SK-N-SH treated with all-trans-retinoic acid at 6 μM for 48 hours (cell line): ENCODE measurements around the gene GRK1.

Experiments used
- ARNTL ChIP-seq: fragments of 450-650 bp; formaldehyde crosslinking; IDR thresholded peaks from 2 replicates; pipeline ENCODE4 v1.5.0; 2020; ENCODE audit warnings: low read depth, mild to moderate bottlenecking, moderate library complexity, borderline replicate concordance
- BACH2 ChIP-seq: fragments of 250-450 bp; sonication (Bioruptor Pico); IDR thresholded peaks from 2 replicates; pipeline ENCODE4 v1.9.0; 2021; ENCODE audit warnings: mild to moderate bottlenecking, borderline replicate concordance
- CREB5 ChIP-seq: fragments of 250-450 bp; sonication (Bioruptor Pico); IDR thresholded peaks from 2 replicates; pipeline ENCODE4 v1.5.1; 2020; ENCODE audit warnings: low read depth, mild to moderate bottlenecking, moderate library complexity
- GLIS3 ChIP-seq: fragments of 250-450 bp; sonication (Bioruptor Pico); IDR thresholded peaks from 2 replicates; pipeline ENCODE4 v1.5.0; 2020; ENCODE audit warnings: mild to moderate bottlenecking, moderate library complexity
- ISL1 ChIP-seq: fragments of 250-450 bp; sonication (Bioruptor Pico); IDR thresholded peaks from 2 replicates; pipeline ENCODE4 v2.1.2; 2022; ENCODE audit warnings: mild to moderate bottlenecking, moderate library complexity
- OSR1 ChIP-seq: fragments of 250-450 bp; sonication (Bioruptor Pico); IDR thresholded peaks from 2 replicates; pipeline ENCODE4 v1.8.0; 2022; ENCODE audit warnings: moderate library complexity, mild to moderate bottlenecking, inconsistent platforms
- SNAI2 ChIP-seq: fragments of 250-450 bp; sonication (Bioruptor Pico); IDR thresholded peaks from 2 replicates; pipeline ENCODE4 v1.5.0; 2020; ENCODE audit warnings: mild to moderate bottlenecking, moderate library complexity
- TOX ChIP-seq: fragments of 250-450 bp; sonication (Bioruptor Pico); IDR thresholded peaks from 2 replicates; pipeline ENCODE4 v1.8.0; 2021; ENCODE audit warnings: mild to moderate bottlenecking, moderate library complexity, borderline replicate concordance
- ZFP3 ChIP-seq: fragments of 250-450 bp; sonication (Bioruptor Pico); IDR thresholded peaks from 2 replicates; pipeline ENCODE4 v1.5.0; 2020; ENCODE audit warnings: mild to moderate bottlenecking, moderate library complexity
- ZFP30 ChIP-seq: fragments of 450-650 bp; formaldehyde crosslinking; IDR thresholded peaks from 2 replicates; pipeline ENCODE4 v1.5.0; 2022; ENCODE audit warnings: mild to moderate bottlenecking, moderate library complexity
- ZNF8 ChIP-seq: fragments of 450-650 bp; formaldehyde crosslinking; IDR thresholded peaks from 2 replicates; pipeline ENCODE4 v1.5.0; 2020; ENCODE audit warnings: mild to moderate bottlenecking, moderate library complexity
- TF ChIP-seq, protein P1 (sequence below): fragments of 250-450 bp; sonication (Bioruptor Pico); IDR thresholded peaks from 2 replicates; pipeline ENCODE4 v1.5.0; 2020; ENCODE audit warnings: mild to moderate bottlenecking, moderate library complexity
- TF ChIP-seq, protein P2 (sequence below): fragments of 250-450 bp; sonication (Bioruptor Pico); IDR thresholded peaks from 2 replicates; pipeline ENCODE4 v1.8.0; 2020; ENCODE audit warnings: mild to moderate bottlenecking, moderate library complexity, borderline replicate concordance

- TF ChIP-seq, protein P1, sequence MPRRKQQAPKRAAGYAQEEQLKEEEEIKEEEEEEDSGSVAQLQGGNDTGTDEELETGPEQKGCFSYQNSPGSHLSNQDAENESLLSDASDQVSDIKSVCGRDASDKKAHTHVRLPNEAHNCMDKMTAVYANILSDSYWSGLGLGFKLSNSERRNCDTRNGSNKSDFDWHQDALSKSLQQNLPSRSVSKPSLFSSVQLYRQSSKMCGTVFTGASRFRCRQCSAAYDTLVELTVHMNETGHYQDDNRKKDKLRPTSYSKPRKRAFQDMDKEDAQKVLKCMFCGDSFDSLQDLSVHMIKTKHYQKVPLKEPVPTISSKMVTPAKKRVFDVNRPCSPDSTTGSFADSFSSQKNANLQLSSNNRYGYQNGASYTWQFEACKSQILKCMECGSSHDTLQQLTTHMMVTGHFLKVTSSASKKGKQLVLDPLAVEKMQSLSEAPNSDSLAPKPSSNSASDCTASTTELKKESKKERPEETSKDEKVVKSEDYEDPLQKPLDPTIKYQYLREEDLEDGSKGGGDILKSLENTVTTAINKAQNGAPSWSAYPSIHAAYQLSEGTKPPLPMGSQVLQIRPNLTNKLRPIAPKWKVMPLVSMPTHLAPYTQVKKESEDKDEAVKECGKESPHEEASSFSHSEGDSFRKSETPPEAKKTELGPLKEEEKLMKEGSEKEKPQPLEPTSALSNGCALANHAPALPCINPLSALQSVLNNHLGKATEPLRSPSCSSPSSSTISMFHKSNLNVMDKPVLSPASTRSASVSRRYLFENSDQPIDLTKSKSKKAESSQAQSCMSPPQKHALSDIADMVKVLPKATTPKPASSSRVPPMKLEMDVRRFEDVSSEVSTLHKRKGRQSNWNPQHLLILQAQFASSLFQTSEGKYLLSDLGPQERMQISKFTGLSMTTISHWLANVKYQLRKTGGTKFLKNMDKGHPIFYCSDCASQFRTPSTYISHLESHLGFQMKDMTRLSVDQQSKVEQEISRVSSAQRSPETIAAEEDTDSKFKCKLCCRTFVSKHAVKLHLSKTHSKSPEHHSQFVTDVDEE (CRISPR knock-in tag), result no peak
- TF ChIP-seq ISL1 (CRISPR knock-in tag), result no peak
- TF ChIP-seq GLIS3 (CRISPR knock-in tag), result no peak
- no peak for TF ChIP-seq CREB5
- no peak for TF ChIP-seq OSR1 (CRISPR knock-in tag)
- no peak for TF ChIP-seq ZFP30 (CRISPR knock-in tag)
- no peak for TF ChIP-seq TOX
- TF ChIP-seq BACH2 (CRISPR knock-in tag), result no peak
- TF ChIP-seq, protein P2, sequence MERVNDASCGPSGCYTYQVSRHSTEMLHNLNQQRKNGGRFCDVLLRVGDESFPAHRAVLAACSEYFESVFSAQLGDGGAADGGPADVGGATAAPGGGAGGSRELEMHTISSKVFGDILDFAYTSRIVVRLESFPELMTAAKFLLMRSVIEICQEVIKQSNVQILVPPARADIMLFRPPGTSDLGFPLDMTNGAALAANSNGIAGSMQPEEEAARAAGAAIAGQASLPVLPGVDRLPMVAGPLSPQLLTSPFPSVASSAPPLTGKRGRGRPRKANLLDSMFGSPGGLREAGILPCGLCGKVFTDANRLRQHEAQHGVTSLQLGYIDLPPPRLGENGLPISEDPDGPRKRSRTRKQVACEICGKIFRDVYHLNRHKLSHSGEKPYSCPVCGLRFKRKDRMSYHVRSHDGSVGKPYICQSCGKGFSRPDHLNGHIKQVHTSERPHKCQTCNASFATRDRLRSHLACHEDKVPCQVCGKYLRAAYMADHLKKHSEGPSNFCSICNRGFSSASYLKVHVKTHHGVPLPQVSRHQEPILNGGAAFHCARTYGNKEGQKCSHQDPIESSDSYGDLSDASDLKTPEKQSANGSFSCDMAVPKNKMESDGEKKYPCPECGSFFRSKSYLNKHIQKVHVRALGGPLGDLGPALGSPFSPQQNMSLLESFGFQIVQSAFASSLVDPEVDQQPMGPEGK, result no peak
- no peak for TF ChIP-seq SNAI2 (CRISPR knock-in tag)
- TF ChIP-seq ZFP3, result no peak
- no peak for TF ChIP-seq ZNF8 (CRISPR knock-in tag)
- TF ChIP-seq ARNTL (CRISPR knock-in tag), result no peak
Observed at GRCh38 chr13:113770937-113771336, 103.9 kb downstream of the GRK1 start.
